IMR-90 (cell line): Measurements from ENCODE around the gene PCYT1B. TPM values are rescaled to one million over a fixed set of nuclear protein-coding genes. Genes with fewer than 3 reads are reported as not detected.

Source experiments
- ATAC-seq: fragments of 200-7000 bp; cut with Tn5 transposase; 2 replicates; pipeline ENCODE4 v1.9.1; 2020; ENCODE audit warnings: low read depth, mild to moderate bottlenecking, moderate library complexity
- BruUV-seq: library from RNA; stranded (reverse); fragments of 400-500 nt; replicated peaks from 2 replicates; lab custom pipeline; 2021; lab: Mats Ljungman, UMichigan
- CTCF ChIA-PET: fragments of 300-600 bp; formaldehyde crosslinking; extraction: SDS; loops from one replicate; lab custom pipeline; 2021; ENCODE audit warnings: antibody characterized with exemption; lab: Yijun Ruan, JAX
- POLR2A ChIA-PET: fragments of 300-600 bp; sonication (Branson Sonifier 250); formaldehyde crosslinking; loops from one replicate; lab custom pipeline; 2022; ENCODE audit warnings: antibody characterized with exemption; ENCODE audit not compliant: unreplicated experiment; lab: Charles Lee
- DNase-seq: peaks from one replicate; pipeline ENCODE4 v3.0.0; 2013
- H2AFZ ChIP-seq: replicated peaks from 2 replicates; pipeline ENCODE3; 2013; ENCODE audit warnings: low read length, mild to moderate bottlenecking; ENCODE audit not compliant: poor library complexity
- H2AK5ac ChIP-seq: 2 replicates; pipeline ENCODE4 v1.6.1; 2013; ENCODE audit warnings: low read depth, low read length, inconsistent platforms
- H2AK9ac ChIP-seq: replicated peaks from 2 replicates; pipeline ENCODE3; 2013; ENCODE audit warnings: mild to moderate bottlenecking, low read depth, low read length, moderate library complexity; ENCODE audit not compliant: poor library complexity
- H2BK120ac ChIP-seq: 2 replicates; pipeline ENCODE4 v1.6.1; 2013; ENCODE audit warnings: low read depth, low read length, inconsistent platforms
- H2BK15ac ChIP-seq: 3 replicates; pipeline ENCODE4 v1.6.1; 2013; ENCODE audit warnings: low read depth, low read length, inconsistent platforms
- H2BK20ac ChIP-seq: 2 replicates; pipeline ENCODE4 v1.6.1; 2013; ENCODE audit warnings: low read depth, mild to moderate bottlenecking, inconsistent platforms, low read length, moderate library complexity
- H2BK5ac ChIP-seq: 2 replicates; pipeline ENCODE4 v1.6.1; 2013; ENCODE audit warnings: mild to moderate bottlenecking, low read depth, low read length, inconsistent platforms; ENCODE audit not compliant: poor library complexity, severe bottlenecking
- H3K14ac ChIP-seq: replicated peaks from 2 replicates; pipeline ENCODE4 v1.6.1; 2013; ENCODE audit warnings: low read depth, low read length, inconsistent platforms
- H3K18ac ChIP-seq: 2 replicates; pipeline ENCODE4 v1.6.1; 2013; ENCODE audit warnings: low read depth, low read length, control low read depth
- H3K23ac ChIP-seq: 2 replicates; pipeline ENCODE4 v1.6.1; 2013; ENCODE audit warnings: low read depth, low read length, inconsistent platforms
- H3K27ac ChIP-seq: 2 replicates; pipeline ENCODE4 v1.5.1; 2013; ENCODE audit warnings: mild to moderate bottlenecking, control low read depth, low read length; ENCODE audit not compliant: insufficient read depth
- H3K27me3 ChIP-seq: 2 replicates; pipeline ENCODE4 v1.6.1; 2013; ENCODE audit warnings: low read length; ENCODE audit not compliant: control insufficient read depth, insufficient read depth
- H3K36me3 ChIP-seq: 2 replicates; pipeline ENCODE4 v1.6.1; 2013; ENCODE audit warnings: low read length, mixed read lengths; ENCODE audit not compliant: control insufficient read depth, insufficient read depth
- H3K4ac ChIP-seq: 2 replicates; pipeline ENCODE4 v1.6.1; 2013; ENCODE audit warnings: low read depth, low read length, inconsistent platforms
- H3K4me1 ChIP-seq: 2 replicates; pipeline ENCODE4 v1.6.1; 2013; ENCODE audit warnings: low read length, mixed read lengths; ENCODE audit not compliant: control insufficient read depth, insufficient read depth
- H3K4me2 ChIP-seq: 2 replicates; pipeline ENCODE4 v1.6.1; 2013; ENCODE audit warnings: low read depth, mild to moderate bottlenecking, control low read depth, low read length, moderate library complexity
- H3K4me3 ChIP-seq: 2 replicates; pipeline ENCODE4 v1.5.1; 2013; ENCODE audit warnings: low read depth, mild to moderate bottlenecking, control low read depth, low read length, moderate library complexity; ENCODE audit not compliant: insufficient read depth
- H3K56ac ChIP-seq: 2 replicates; pipeline ENCODE4 v1.6.1; 2013; ENCODE audit warnings: low read length, inconsistent platforms; ENCODE audit not compliant: insufficient read depth; ENCODE audit errors: extremely low read depth
- H3K79me1 ChIP-seq, 2 experiments: 2 replicates each; pipeline ENCODE4 v1.6.1; 2013; ENCODE audit warnings: low read length in 2 of 2, inconsistent platforms in 1 of 2, low read depth in 1 of 2
- H3K9ac ChIP-seq: 2 replicates; pipeline ENCODE4 v1.6.1; 2013; ENCODE audit warnings: low read depth, low read length, control low read depth
- H3K9me1 ChIP-seq: 2 replicates; pipeline ENCODE4 v1.6.1; 2013; ENCODE audit warnings: low read length, inconsistent platforms; ENCODE audit not compliant: insufficient read depth
- H3K9me3 ChIP-seq: 2 replicates; pipeline ENCODE4 v1.6.1; 2013; ENCODE audit warnings: low read length; ENCODE audit not compliant: control insufficient read depth, insufficient read depth
- H4K20me1 ChIP-seq: 2 replicates; pipeline ENCODE4 v1.6.1; 2013; ENCODE audit warnings: low read length, inconsistent platforms; ENCODE audit not compliant: insufficient read depth
- H4K5ac ChIP-seq: 2 replicates; pipeline ENCODE4 v1.6.1; 2013; ENCODE audit warnings: mild to moderate bottlenecking, low read depth, low read length, control low read depth
- H4K8ac ChIP-seq, 2 experiments: 2 replicates each; pipeline ENCODE4 v1.6.1; 2013; ENCODE audit warnings: low read depth in 2 of 2, low read length in 2 of 2, control low read depth in 1 of 2, inconsistent platforms in 1 of 2
- H4K91ac ChIP-seq: 2 replicates; pipeline ENCODE4 v1.6.1; 2013; ENCODE audit warnings: low read depth, low read length, inconsistent platforms; ENCODE audit not compliant: insufficient read depth
- CEBPB ChIP-seq: IDR thresholded peaks from 2 replicates; pipeline ENCODE4 v1.6.1; 2012; ENCODE audit warnings: low read depth, low read length, improper control_type of control experiment
- CHD1 ChIP-seq: IDR thresholded peaks from 2 replicates; pipeline ENCODE4 v1.6.1; 2012; ENCODE audit warnings: low read depth, low read length, improper control_type of control experiment
- FOS ChIP-seq: fragments of 150-350 bp; IDR thresholded peaks from 2 replicates; pipeline ENCODE4 v1.6.1; 2016; ENCODE audit warnings: low read depth, low read length
- MAFK ChIP-seq: IDR thresholded peaks from 2 replicates; pipeline ENCODE4 v1.6.1; 2012; ENCODE audit warnings: low read depth, low read length, improper control_type of control experiment
- NFE2L2 ChIP-seq: fragments of 150-350 bp; IDR thresholded peaks from 2 replicates; pipeline ENCODE4 v1.6.1; 2016; ENCODE audit warnings: low read depth, mild to moderate bottlenecking, low read length
- POLR2A ChIP-seq: IDR thresholded peaks from 2 replicates; pipeline ENCODE4 v1.6.1; 2012; ENCODE audit warnings: mild to moderate bottlenecking, low read depth, low read length
- RAD21 ChIP-seq: IDR thresholded peaks from 2 replicates; pipeline ENCODE4 v1.6.1; 2012; ENCODE audit warnings: low read length, improper control_type of control experiment
- RFX5 ChIP-seq: IDR thresholded peaks from 2 replicates; pipeline ENCODE4 v1.8.0; 2012; ENCODE audit warnings: low read depth, mild to moderate bottlenecking, low read length, moderate library complexity
- SMC3 ChIP-seq: fragments of 150-350 bp; IDR thresholded peaks from 2 replicates; pipeline ENCODE4 v1.6.1; 2016; ENCODE audit warnings: low read depth, mild to moderate bottlenecking, antibody characterized with exemption, low read length, moderate library complexity
- WGBS, 2 experiments: methylation state at CpG; one replicate each; pipeline versions ENCODE4 v1.1.5 to v1.1.7; 2013; ENCODE audit warnings: missing lambda C conversion rate in 2 of 2; ENCODE audit not compliant: insufficient read length in 1 of 2; ENCODE audit errors: extremely low coverage in 2 of 2; 5-methylcytosine and 5-hydroxymethylcytosine counted together
- dilution Hi-C: fragments of 300-500 bp; cut with HindIII; formaldehyde crosslinking; loops from one replicate; pipeline ENCODE4 v1.14.3; 2018; ENCODE audit warnings: low sequenced_read_pairs; ENCODE audit not compliant: unreplicated experiment
- in situ Hi-C: fragments of 300-500 bp; cut with MboI; formaldehyde crosslinking; loops from 3 replicates; pipeline ENCODE4 v1.14.3; 2019; ENCODE audit warnings: low sequenced_read_pairs, inconsistent platforms, mixed read lengths
- intact Hi-C: fragments of 100-400 bp; cut with micrococcal nuclease; formaldehyde crosslinking; loops from 2 replicates; pipeline ENCODE4 v1.10.0; 2022
- polyA plus RNA-seq, 3 experiments: library from polyadenylated mRNA; depleted of rRNA; stranded (reverse); fragments of >200 nt; gene quantifications; 2 replicates each; pipeline ENCODE4 v1.2.3, GENCODE V29; 2012; ENCODE audit warnings: low replicate concordance in 1 of 3
- total RNA-seq: library from RNA; depleted of rRNA; stranded (reverse); fragments of >200 nt; gene quantifications from 2 replicates; pipeline ENCODE4 v1.2.3, GENCODE V29; 2012
- TF ChIP-seq, protein P1 (sequence below): conservative IDR thresholded peaks from 2 replicates; pipeline ENCODE4 v1.5.1; 2012; ENCODE audit warnings: mild to moderate bottlenecking, low read depth, low read length, improper control_type of control experiment
- TF ChIP-seq, protein P2 (sequence below): fragments of 150-350 bp; IDR thresholded peaks from 2 replicates; pipeline ENCODE4 v1.6.1; 2017; ENCODE audit warnings: mild to moderate bottlenecking, antibody characterized with exemption, low read length, low read depth
- TF ChIP-seq, protein P3 (sequence below): fragments of 150-350 bp; IDR thresholded peaks from 2 replicates; pipeline ENCODE4 v1.6.1; 2016; ENCODE audit warnings: low read depth, mild to moderate bottlenecking, low read length, moderate library complexity, borderline replicate concordance

The PCYT1B gene
- total and polyA plus RNA-seq, 2 of the 4 experiments (the other 2 are of a cell fraction) = under 0.01 to 0.09 TPM

DNA sequence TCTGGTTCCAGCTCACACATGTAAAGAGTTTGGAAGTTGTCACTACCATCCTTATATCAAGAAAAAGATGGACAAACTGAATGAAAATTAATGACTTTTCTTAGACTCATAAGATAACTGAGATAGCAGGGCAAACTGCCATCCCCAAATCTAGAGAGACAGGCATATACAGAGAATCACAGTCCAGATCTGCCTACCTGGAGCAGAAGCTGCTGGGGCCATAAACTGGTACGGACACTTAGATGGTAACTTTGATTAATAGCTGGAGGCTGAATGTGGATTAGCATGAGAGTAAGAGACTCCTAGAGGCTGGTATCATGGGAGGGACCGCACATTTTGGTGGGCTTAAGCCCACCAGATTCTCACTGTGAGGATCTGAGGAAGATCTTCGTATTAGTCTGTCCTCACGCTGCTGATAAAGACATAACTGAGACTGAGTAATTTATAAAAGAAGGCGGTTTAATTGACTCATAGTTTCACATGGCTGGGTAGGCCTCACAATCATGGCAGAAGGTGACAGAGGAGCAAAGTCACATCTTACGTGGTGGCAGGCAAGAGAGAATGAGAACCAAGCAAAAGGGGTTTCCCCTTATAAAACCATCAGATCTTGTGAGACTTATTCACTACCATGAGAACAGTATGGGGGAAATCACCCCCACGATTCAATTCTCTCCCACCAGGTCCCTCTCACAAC lies 35.7 kb upstream of the PCYT1B start:
- no CpG with 5 or more reads among the region's 7 CpGs for WGBS, 2 experiments
- no TSS peak for BruUV-seq
- in situ Hi-C loops = no loop called here

More for the DNA sequence above, 35.7 kb upstream of the PCYT1B start:
- Histone ChIP-seq H3K27me3 (no peaks in the 10 kb centered on the region), H3K4me2 (no peak overlapping the region), H3K27ac (no peak overlapping the region), H3K36me3 (no peaks in the 10 kb centered on the region), H4K91ac (no peak overlapping the region), H2AFZ (no peak overlapping the region), H2BK15ac (no peak overlapping the region), H4K8ac (no peak overlapping the region), H3K4me1 (no peaks in the 10 kb centered on the region), H3K23ac (no peak overlapping the region), H3K9me3 (no peaks in the 10 kb centered on the region), H3K4ac (no peak overlapping the region), H2BK5ac (no peak overlapping the region), H3K14ac (no peak overlapping the region), H3K9ac (no peak overlapping the region), H3K18ac (no peak overlapping the region), H3K79me1 (no peaks in the 10 kb centered on the region), H2BK120ac (no peak overlapping the region), H3K9me1 (no peaks in the 10 kb centered on the region), H3K4me3 (no peak overlapping the region), H2AK9ac (no peak overlapping the region), H2BK20ac (no peak overlapping the region), H3K56ac (no peak overlapping the region), H2AK5ac (no peak overlapping the region), H4K5ac (no peak overlapping the region), H4K20me1 (no peaks in the 10 kb centered on the region)
- DNase-seq (no peak), ATAC-seq (no peak)
- TF ChIP-seq CHD1 (no peak), FOS (no peak), RFX5 (no peak), MAFK (no peak), NFE2L2 (no peak), SMC3 (no peak), POLR2A (no peak), RAD21 (no peak), CEBPB (no peak)
- TF ChIP-seq, protein P1, sequence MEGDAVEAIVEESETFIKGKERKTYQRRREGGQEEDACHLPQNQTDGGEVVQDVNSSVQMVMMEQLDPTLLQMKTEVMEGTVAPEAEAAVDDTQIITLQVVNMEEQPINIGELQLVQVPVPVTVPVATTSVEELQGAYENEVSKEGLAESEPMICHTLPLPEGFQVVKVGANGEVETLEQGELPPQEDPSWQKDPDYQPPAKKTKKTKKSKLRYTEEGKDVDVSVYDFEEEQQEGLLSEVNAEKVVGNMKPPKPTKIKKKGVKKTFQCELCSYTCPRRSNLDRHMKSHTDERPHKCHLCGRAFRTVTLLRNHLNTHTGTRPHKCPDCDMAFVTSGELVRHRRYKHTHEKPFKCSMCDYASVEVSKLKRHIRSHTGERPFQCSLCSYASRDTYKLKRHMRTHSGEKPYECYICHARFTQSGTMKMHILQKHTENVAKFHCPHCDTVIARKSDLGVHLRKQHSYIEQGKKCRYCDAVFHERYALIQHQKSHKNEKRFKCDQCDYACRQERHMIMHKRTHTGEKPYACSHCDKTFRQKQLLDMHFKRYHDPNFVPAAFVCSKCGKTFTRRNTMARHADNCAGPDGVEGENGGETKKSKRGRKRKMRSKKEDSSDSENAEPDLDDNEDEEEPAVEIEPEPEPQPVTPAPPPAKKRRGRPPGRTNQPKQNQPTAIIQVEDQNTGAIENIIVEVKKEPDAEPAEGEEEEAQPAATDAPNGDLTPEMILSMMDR = no peak
- TF ChIP-seq, protein P2, sequence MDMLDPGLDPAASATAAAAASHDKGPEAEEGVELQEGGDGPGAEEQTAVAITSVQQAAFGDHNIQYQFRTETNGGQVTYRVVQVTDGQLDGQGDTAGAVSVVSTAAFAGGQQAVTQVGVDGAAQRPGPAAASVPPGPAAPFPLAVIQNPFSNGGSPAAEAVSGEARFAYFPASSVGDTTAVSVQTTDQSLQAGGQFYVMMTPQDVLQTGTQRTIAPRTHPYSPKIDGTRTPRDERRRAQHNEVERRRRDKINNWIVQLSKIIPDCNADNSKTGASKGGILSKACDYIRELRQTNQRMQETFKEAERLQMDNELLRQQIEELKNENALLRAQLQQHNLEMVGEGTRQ = no peak
- TF ChIP-seq, protein P3, sequence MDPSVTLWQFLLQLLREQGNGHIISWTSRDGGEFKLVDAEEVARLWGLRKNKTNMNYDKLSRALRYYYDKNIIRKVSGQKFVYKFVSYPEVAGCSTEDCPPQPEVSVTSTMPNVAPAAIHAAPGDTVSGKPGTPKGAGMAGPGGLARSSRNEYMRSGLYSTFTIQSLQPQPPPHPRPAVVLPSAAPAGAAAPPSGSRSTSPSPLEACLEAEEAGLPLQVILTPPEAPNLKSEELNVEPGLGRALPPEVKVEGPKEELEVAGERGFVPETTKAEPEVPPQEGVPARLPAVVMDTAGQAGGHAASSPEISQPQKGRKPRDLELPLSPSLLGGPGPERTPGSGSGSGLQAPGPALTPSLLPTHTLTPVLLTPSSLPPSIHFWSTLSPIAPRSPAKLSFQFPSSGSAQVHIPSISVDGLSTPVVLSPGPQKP = no peak
- ChIA-PET POLR2A (no interaction called here), CTCF (no interaction called here)
- dilution Hi-C loops (no loop called here), intact Hi-C loops (no loop called here)
